ENCODE data around the gene LARP6.
"Not testable (repeated sequence)": the region's sequence is repeated elsewhere in the genome, so short reads cannot be mapped to it uniquely, and the experiment has no call there.

Gene LARP6

DNA sequence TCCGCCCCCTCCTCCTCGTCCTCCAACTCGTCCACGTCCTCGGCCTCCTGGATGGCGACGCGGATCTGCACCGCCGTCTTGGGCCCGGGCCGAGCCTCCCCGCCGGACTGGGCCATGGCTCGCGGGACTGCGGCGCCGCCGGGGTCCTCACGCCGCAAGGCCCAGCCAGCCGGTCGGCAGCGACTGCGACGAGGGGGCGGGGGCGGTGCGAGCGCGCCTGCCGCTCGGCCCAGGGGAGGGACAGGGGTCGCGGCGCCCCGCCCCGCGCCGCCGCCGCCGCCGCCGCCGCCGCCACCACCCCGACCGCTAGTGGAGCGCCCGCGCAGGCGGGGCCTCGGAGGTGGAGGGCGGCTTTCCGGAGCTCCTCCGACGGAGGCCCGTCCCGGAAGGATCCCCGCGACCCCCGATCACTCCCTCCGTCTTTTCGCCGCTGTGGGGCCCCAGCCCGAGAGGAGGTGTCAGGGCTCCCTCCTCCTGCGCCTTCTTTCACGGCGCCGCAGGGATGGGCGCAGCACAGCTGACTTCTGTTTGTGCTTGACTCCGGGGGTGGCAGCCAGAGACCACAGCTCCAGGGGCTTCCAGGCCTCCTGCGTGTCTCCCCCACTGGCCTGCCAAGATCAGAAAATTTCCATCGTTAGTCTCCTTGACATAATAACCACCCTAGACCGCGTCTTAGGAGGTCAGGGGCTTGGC, at the start of gene LARP6:
LARP6 (minus strand) TSS at position 185 of the 693 bp plus-strand sequence; CDS start at position 116, 69 bp downstream.
- DNase-seq = no peak

GRCh38 chr15:70902107-70902506, 48.1 kb upstream of the LARP6 start:
- no peak for DNase-seq

GRCh38 chr15:70892912-70893560, 39.1 kb upstream of the LARP6 start:
- DNase-seq = no peak

DNA sequence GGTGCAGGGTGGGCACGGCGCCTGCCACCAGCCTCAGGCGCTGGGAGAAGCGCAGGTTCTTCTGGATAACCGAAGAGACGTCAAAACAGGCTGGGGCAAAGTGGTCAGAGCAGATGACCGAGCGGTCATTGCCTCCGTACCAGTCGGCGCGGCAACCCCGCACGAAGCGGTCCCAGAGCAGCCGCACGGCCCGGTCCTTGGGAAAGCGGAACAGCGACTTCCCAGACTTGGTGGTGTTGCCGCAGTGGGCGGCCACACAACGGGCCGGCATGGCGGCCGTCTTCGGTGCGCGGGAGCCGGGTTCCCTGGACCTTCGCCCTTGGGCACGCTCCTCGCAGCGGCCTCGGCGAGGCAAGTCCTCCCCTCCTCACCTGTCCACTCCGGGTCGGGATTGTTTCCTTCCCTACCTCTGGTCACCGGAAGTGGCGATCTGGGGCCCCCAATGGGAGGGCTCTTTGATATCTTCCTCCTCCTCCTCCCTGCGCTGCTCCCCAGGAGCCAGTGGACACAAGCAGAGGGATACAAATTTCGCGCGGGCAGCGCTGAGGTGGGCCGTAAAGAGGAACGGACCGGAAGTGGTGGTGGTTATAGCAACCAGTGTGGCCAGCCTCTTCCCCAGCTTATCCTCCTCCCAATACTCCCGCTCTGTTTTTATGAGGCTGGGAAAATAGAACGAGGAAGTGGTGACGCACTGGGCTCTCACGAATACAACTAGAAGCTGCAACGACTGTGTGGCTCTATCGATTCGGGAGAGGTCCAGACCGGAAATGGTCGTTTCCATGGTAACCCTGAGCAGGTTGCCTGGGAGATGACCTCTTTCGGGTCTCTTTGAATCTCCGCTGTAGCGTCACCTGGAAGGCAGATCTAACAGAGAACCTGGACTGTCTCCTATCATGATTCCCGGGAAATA, 38.3 kb upstream of the LARP6 start, which contains the start of the genes LRRC49 and THAP10:
LRRC49 (plus strand) TSS at position 825 of the 910 bp plus-strand sequence; CDS start at position 894, 69 bp downstream.
THAP10 (minus strand) TSS at position 432 of the 910 bp plus-strand sequence; CDS start at position 271, 161 bp downstream.
- DNase-seq = no peak

GRCh38 chr15:70882361-70882760, 28.4 kb upstream of the LARP6 start:
- no peak for DNase-seq

DNA sequence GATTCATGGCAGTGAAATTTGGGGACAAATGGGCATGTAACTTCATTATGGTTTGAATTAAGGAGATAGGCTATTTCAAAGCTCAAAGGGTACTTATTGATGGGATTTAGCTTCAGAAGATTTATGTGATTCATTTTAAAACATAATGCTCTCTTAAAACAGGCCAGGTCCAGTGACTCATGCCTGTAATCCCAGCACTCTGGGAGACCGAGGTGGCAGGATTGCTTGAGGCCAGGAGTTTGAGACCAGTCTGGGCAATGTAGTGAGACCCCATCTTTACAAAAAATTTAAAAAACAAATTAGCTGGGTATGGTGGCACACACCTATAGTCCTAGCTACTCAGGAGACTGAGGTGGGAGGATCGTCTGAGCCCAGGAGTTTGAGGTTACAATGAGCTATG, 26.8 kb upstream of the LARP6 start:
- no peak for DNase-seq

GRCh38 chr15:70879401-70879800, 25.4 kb upstream of the LARP6 start:
- no peak for DNase-seq

DNA sequence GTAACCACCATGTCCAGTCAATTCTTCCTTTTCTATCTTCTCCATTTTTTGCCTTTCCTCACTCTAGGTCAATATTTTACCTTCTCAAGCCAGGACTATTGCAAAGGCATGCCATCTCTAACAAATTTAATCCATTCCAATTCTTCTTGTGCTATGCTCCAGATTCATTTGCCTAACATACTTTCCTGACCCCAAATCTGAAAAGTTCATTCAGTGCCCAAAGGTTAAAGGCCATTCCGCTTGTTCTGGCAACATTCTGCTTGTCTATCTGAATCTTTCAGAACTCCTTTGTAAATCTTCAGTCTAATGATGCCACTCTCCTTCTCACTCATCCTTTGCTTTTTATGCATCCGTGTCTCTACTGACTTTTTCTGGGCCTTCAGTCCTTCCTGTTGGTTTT, 22.7 kb upstream of the LARP6 start:
- DNase-seq = no peak

GRCh38 chr15:70876011-70876410, 22.1 kb upstream of the LARP6 start:
- no peak for DNase-seq

DNA sequence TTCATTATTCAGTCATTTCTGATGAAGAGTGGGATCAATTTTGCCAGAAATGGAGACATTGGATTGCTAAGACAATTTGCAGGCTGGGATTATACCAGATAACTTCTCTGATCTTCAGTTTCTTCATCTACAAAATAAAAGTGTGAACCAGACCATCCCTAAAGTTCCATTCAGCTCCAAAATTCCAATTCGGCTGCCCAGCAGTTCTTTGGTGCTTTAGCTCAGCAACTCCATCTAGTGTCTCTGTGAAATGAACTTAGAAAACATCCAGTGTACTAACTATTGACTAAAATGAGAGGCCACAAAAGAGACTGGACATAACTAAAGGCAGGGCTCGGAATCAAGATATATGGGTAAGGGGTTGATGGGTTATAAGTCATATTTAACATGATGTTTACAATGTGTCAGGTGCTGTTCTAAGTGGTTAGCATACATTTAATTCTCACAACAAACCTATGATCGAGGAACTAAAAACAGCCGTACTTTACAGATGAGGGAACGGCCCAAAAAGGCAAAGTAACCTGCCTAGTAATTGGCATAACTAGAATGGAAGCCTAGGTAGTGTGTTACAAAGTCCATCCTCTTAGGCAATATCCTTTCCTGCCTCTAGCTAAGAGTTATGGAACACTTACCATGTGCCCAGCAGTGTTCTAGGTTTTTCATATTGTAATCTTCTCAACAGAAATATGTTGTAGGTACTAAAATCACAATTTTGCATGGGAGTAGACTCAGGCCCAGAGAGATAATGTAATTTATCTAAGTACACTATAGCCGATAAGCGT, 21.2 kb upstream of the LARP6 start:
- DNase-seq = no peak

GRCh38 chr15:70873232-70874054, 19.5 kb upstream of the LARP6 start:
- DNase-seq = no peak

DNA sequence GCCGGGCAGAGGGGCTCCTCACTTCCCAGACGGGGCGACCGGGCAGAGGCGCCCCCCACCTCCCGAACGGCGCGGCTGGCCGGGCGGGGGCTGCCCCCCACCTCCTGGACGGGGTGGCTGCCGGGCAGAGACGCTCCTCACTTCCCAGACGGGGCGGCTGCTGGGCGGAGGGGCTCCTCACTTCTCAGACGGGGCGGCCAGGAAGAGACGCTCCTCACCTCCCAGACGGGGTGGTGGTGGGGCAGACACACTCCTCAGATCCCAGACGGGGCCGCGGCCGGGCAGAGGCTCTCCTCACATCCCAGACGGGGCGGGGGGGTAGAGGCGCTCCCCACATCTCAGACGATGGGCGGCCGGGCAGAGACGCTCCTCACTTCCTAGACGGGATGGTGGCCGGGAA, 17.5 kb upstream of the LARP6 start:
- DNase-seq = not testable (repeated sequence)

DNA sequence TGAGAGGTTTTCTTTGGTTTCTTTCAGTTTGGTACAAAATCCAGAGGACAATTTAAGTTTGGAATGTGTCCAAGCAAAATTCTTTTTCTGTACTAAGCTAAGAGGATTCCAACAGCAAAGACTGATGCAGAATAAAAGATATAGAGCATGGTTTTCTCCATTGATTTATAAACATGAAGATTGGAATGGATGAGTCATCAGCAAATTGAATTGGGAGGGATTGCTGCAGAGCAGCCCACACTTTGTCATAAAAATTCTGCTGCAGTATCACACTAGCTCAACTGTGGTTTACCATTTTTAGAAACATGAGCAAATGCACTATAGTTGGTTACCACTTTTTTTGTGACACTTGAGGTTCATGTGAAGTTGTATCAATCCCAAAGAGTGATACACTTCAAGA, 16.1 kb upstream of the LARP6 start:
- no peak for DNase-seq

GRCh38 chr15:70869346-70869745, 15.4 kb upstream of the LARP6 start:
- DNase-seq = no peak

DNA sequence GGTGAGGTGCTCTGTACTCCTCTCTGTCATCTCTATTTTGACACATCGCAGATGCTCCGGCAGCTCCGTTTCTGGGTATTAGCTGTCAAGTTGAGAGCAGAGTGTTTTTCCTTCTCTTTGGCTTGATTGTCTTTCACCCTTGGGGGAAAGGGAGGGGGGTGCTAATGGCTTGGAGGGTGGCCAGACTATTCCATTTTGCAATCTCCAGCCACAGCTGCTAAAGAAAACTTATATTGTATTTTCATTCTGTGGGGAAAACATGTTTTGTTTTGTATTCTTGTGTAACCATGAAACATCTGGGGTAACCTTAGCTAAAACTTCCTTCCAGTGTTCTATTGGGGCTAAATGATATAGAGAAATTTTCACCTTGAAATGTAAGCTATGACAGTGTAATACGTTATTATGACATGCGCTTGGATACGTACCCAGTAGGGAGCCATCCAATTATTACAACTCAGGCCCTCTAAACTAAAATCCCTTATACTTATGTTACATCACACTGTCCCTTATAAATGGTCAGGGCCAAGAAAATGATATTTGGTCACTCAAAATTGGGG, 14.0 kb upstream of the LARP6 start:
- DNase-seq = no peak

DNA sequence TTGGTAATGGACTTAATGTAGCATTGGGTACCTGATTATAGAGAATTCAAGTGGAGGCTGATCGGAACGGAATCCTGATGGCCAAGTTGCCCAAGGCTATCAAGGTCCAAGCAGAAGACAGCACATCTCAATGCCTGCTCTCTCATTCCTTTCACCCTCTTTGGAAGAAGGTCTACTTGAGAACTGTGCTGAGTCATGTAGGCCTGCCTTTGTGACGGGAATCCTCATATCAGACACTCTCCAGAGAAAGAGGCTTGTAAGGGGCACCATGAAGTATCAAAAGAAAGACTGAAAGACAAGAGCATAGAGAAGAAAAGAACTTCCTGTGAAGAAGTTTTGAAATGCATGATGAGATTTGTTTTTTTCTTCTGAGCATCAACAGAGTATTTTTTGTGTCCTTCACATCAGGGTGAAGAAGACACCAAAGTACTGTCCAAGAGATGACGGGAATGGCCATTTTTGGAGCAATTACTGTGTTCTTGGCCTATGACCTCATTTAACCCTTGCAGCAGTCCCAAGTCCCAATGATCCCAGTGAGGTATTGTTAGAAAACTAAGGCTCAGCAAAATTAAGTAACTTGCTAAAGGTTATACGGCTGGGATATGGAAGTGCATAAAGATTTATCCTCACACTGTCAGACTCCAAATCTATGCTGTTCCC, 13.2 kb upstream of the LARP6 start:
- DNase-seq = no peak

DNA sequence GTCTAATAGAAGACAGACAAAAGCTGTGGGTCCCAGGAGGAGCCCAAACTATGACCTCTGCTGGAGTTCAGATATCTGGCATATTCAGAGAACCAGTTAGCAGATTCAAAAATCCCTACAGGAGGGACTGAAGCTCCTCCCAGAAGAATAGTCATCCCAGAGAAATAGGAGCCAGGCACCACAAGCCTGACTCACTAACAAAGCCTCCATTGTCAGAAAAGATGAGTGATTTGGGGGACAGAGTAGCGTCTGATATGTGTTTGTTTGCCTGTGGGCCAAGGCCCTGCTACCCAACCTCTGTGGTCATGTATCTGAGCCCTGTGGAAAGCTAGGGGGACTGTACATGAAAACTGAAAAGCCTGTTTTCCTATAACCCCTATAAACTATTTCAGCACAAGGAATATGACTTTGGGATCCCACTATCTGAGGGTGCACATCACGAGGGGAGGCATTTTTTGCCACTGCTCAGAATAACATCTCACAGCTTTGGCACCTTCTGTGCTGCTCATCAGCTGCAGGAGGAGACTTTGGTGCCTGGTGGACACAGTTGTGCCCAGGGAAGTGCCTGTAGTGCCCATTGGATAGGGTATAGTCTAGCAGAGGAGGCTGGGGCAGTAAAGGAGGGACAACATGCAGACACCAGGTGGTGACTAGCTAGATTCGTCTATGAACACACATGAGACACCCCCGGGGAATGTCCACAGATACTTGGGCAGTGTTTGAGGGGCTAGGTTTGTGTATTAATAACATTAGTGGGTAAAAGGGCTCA, 9.7 kb upstream of the LARP6 start:
- no peak for DNase-seq

DNA sequence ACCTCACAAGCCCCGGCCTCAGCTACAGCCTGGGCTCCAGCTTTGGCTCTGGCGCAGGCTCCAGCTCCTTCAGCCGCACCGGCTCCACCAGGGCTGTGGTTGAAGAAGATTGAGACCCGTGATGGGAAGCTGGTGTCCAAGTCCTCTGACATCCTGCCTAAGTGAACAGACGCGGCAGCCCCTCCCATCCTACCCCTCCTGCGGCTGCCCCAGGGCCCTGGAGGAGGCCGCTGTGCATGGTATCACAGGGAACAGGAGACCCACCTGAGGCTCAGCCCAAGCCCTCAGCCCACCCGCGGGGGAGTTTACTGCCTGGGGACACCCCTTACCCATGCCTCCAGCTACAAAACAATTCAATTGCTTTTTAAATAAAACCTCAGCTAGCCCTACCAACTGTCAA, 6.0 kb upstream of the LARP6 start:
- no peak for DNase-seq

DNA sequence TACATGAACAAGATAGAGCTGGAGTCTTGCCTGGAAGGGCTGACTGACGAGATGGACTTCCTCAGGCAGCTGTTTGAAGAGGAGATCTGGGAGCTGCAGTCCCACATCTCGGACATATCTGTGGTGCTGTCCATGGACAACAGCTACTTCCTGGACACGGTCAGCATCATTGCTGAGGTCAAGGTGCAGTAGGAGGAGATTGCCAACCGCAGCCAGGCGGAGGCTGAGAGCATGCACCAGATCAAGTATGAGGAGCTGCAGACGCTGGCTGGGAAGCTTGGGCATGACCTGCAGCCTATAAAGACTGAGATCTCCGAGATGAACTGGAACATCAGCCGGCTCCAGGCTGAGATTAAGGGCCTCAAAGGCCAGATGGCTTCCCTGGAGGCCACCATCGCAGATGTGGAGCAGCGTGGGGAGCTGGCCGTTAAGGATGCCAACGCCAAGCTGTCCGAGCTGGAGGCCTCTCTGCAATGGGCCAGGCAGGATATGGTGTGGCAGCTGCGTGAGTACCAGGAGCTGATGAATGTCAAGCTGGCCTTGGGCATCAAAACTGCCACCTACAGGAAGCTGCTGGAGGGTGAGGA, 5.5 kb upstream of the LARP6 start:
- DNase-seq = no peak
